Activated T-helper 17 cell treated with anti-CD3 and anti-CD28 coated beads, Interleukin-2, amount 50 U/mL, for 72 hours (primary cell): ENCODE measurements around the gene MAN1A1. TPM values are rescaled to one million over a fixed set of nuclear protein-coding genes. Genes with fewer than 3 reads are reported as not detected.

Source experiments
- ATAC-seq: fragments of 150-1000 bp; cut with Tn5 transposase; replicated peaks from 2 replicates; pipeline ENCODE4 v1.10.0; 2021; ENCODE audit warnings: mild to moderate bottlenecking, moderate library complexity
- H3K27ac Mint-ChIP-seq: one replicate; pipeline ENCODE4 v1.8.0; 2022; ENCODE audit warnings: mixed read lengths
- H3K27me3 Mint-ChIP-seq: one replicate; pipeline ENCODE4 v1.8.0; 2022; ENCODE audit warnings: mixed read lengths
- H3K36me3 Mint-ChIP-seq: one replicate; pipeline ENCODE4 v1.8.0; 2022; ENCODE audit warnings: low read depth, mild to moderate bottlenecking, mixed read lengths
- H3K4me1 Mint-ChIP-seq: one replicate; pipeline ENCODE4 v1.8.0; 2022; ENCODE audit warnings: mixed read lengths
- H3K4me3 Mint-ChIP-seq: one replicate; pipeline ENCODE4 v1.8.0; 2022; ENCODE audit warnings: mild to moderate bottlenecking, mixed read lengths
- H3K9me3 Mint-ChIP-seq: one replicate; pipeline ENCODE4 v1.8.0; 2022; ENCODE audit warnings: mixed read lengths
- total RNA-seq, 2 donors: library from RNA; stranded (reverse); gene quantifications; one replicate each; pipeline ENCODE4 v1.2.3, GENCODE V29; 2022

The MAN1A1 gene
- total RNA-seq, 2 donors from 2014 or later, result 19.1 to 23.6 TPM

DNA sequence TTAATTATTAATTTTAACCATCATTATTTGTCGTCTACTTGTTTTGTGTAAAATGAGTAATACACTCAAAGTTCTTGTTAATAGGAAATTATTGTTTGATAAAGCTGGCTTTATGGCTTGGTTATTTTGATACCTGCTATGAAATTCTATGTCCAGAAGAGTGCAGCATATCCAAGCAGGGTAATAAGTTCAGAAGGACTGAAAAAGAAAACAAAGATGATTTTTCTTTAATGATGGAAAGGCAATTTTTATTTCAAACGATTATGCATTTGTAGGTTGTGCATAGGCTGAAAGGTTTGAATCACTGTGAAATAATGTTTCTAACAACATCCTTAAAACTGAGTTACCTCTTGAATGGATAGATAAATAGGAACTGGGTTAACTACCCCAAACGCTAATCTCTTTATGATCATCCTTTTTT lies 1.4 kb upstream of the MAN1A1 start:
- H3K27me3 Mint-ChIP-seq, result no peaks in the 10 kb centered on the region
- ATAC-seq, result no peak
- H3K9me3 Mint-ChIP-seq, result no peaks in the 10 kb centered on the region
- H3K36me3 Mint-ChIP-seq, result peaks cover 31% of the 10 kb centered on the region
- peak overlapping the region; percentile 89 for H3K4me3 Mint-ChIP-seq
- peaks cover 20% of the 10 kb centered on the region for H3K4me1 Mint-ChIP-seq
- H3K27ac Mint-ChIP-seq, result peak overlapping the region; percentile 94

DNA sequence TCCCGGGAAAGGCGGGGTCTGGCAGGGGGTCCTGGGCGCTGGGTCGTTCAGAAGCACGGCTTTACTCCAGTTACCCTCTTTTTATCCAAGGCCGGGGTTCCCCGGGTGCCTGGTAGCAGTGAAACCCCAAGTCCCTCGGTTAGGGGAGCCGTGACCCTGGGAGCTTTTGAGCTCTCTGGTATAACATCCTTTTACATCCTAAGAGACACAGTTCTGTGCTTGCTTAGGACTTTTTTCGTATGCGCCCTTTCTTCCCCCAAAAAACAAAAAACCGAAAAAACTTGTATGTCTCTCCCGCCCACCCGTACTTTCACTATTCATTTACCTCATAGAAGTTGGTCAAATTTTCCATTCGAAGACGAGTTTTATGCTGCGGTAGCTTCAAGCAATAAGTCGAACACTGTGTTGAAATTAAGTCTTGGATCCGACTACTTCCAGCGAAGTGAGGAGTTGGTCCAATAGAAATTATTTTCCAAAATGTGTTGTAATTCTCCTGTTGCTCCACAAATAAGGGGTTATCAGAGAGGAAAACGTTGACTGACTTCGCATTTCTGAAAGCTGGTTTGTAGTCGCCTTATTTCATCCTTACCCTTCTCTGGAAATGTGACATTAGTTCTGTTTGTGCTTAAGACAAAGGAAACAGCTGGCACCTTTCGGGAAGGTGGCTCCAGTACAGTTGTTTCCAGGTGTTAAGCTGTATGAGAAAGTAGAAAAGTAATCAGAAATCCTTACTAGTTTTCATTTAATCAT lies 816 bp upstream of the MAN1A1 start:
- Mint-ChIP-seq H3K36me3 (peaks cover 37% of the 10 kb centered on the region), H3K27ac (peak overlapping the region; percentile 94), H3K4me1 (peaks cover 22% of the 10 kb centered on the region), H3K27me3 (no peaks in the 10 kb centered on the region), H3K4me3 (peak overlapping the region; percentile 89), H3K9me3 (no peaks in the 10 kb centered on the region)
- peak; percentile 50 for ATAC-seq

DNA sequence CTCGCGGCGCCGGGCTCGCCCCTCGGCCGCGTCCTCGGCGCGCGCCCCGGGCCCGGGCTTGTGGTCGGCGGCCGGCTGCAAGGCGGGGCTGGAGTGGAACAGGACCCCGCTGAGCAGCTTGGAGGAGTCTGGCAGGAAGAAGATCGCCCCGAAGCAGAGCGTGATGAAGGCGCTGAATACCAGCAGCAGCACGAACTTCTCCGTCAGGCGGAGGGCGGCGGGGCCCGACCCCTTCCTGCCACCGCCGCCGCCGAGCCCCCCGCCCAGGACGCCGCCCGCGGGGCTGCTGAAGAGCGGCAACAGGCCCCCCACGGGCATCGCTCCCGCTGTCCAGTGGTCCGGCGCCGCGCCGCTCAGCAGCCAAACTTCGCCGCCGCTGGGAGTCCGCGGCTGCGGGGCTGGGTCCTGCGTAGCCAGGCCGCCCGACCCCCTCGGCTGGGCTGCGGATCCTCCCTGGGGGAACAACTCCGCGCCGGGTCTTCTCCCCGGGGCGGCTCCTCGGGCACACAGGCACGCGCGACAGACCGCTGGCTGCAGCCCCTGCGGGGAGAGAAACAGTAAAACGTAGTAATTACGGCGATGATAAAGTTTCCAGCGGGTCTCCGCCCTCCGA lies 707 bp downstream of the MAN1A1 start:
- Mint-ChIP-seq H3K27ac (peak overlapping the region; percentile 94), H3K4me3 (peak overlapping the region; percentile 89), H3K9me3 (no peaks in the 10 kb centered on the region), H3K36me3 (peaks cover 41% of the 10 kb centered on the region), H3K4me1 (peaks cover 24% of the 10 kb centered on the region), H3K27me3 (no peaks in the 10 kb centered on the region)
- ATAC-seq, result no peak

DNA sequence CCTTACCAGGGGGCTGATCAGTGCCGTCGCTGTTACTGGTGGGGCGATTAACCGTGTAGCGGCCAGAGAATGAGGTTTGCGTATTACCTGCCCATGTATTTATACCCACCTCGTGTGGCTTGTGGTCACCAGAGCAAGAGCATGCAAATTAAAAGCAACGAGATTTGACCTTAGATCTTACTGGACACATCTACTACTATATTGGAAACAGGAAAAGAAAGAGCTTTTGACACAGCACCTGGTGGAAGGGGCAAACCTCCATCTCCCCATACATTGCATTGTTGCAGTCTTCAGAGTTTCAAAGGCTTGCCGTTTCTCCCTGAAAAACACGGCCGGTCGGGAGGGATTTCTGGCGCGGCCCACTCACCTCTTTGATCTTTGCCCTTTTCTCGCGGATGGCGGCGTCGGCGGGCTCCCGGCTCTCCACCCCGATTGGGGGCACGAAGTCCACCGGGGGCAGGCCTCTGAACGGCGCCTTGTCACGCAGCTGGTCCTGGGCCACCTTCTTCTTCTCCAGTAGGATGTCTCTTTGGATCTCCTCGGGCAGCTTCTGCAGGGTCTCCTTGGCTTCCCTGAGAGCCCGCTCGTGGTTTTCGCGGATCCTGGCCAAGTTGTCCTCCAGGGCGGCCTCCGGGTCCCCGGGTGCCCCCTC lies 1.3 kb downstream of the MAN1A1 start:
- Mint-ChIP-seq H3K27ac (peak overlapping the region; percentile 85), H3K4me3 (peak overlapping the region; percentile 89), H3K9me3 (no peaks in the 10 kb centered on the region), H3K4me1 (peaks cover 26% of the 10 kb centered on the region), H3K36me3 (peaks cover 46% of the 10 kb centered on the region), H3K27me3 (no peaks in the 10 kb centered on the region)
- ATAC-seq, result no peak

DNA sequence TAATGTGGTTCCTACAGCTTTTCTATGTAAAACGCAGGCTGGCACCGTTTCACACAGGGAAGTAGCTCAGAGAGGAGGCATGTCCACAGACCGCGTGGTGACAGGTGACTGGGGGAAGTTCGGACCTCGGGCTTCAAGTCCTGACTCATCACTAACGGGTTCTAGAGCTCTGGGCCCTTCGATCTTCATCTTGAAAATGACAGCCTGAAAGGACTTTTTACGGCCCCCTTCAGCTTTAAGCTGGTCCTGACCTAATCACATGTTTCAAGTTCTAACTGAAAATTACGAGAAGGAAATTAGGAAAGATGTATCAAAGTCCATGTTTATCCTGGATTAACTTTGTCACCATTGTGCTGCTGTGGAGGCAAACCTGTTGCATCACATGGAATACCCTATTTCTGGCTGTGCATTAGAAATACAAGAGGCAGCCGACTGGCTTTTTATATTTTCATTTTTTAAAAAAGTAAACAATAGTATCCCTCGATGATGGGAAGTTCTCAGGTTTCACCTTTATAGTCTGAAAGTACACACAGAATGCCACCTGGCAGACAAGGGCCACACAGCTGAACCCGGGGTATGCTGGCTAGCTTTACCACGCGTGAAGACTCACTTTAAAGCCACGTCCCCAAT lies 2.0 kb downstream of the MAN1A1 start:
- H3K27ac Mint-ChIP-seq, result peak overlapping the region; percentile 85
- no peaks in the 10 kb centered on the region for H3K27me3 Mint-ChIP-seq
- H3K9me3 Mint-ChIP-seq, result no peaks in the 10 kb centered on the region
- H3K36me3 Mint-ChIP-seq, result peaks cover 52% of the 10 kb centered on the region
- peak overlapping the region; percentile 89 for H3K4me3 Mint-ChIP-seq
- peaks cover 32% of the 10 kb centered on the region for H3K4me1 Mint-ChIP-seq
- peak; percentile 22 for ATAC-seq

DNA sequence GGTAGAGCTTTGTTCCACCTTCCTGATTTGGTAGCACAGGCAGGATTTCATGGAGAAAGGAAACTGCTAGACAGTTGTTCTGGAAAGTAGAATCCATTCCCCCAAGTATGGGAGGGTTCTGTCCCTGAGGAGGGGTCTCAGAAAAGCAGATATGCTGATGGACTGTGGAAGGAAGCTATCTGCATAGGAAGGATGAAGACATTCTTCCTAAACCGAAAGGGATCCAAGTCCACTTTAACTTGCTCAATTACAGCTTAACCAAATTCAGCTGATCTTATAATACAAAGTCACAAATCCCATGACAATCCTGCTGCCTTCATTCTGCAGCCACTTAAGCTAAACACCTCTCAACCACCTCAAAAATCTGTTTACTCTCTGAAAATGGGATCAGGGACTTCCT lies 2.6 kb downstream of the MAN1A1 start:
- Mint-ChIP-seq H3K27me3 (no peaks in the 10 kb centered on the region), H3K4me3 (peak overlapping the region; percentile 89), H3K27ac (peak overlapping the region; percentile 85), H3K9me3 (no peaks in the 10 kb centered on the region), H3K36me3 (peaks cover 59% of the 10 kb centered on the region), H3K4me1 (peaks cover 37% of the 10 kb centered on the region)
- no peak for ATAC-seq

DNA sequence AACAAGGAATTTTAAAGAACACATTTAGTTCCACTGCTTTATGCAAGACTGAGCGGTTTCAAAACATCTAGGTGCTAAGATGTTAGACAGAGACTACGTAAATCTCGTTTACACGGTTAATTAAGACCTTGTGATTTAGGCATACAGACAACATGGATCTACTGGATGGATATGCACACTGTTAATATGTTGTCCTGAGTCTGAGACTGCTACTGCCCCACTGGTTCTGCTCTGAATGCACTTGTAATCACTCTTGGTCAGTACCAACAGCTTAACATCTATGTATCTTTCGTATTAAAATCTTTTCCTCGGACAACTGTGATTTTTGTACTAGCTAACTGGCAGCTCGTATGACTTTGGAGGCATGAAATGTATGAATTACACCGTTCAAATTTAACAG lies 3.1 kb downstream of the MAN1A1 start:
- Mint-ChIP-seq H3K4me1 (peaks cover 37% of the 10 kb centered on the region), H3K27me3 (no peaks in the 10 kb centered on the region), H3K36me3 (peaks cover 62% of the 10 kb centered on the region), H3K9me3 (no peaks in the 10 kb centered on the region), H3K27ac (peak overlapping the region; percentile 85), H3K4me3 (peak overlapping the region; percentile 89)
- ATAC-seq, result no peak

DNA sequence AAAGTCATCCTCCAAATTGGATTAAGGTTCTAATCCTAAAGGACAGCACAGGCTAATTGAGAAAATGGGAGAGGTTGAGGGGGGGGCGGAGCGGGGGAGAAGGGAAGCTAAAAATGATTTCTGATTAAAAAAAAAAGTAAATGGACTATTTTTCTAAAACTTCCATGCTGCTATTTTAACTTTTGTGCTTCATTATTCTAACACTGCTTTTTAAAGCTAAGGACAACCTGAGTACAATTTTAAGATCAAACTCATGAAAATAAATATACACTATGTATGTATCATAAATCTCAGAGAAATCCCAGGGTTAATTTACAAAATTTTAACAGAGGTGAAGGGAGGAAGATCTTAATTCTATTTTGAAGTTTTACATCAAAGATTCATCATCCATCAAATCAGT lies 4.4 kb downstream of the MAN1A1 start:
- Mint-ChIP-seq H3K36me3 (peaks cover 68% of the 10 kb centered on the region), H3K4me3 (peak overlapping the region; percentile 89)

DNA sequence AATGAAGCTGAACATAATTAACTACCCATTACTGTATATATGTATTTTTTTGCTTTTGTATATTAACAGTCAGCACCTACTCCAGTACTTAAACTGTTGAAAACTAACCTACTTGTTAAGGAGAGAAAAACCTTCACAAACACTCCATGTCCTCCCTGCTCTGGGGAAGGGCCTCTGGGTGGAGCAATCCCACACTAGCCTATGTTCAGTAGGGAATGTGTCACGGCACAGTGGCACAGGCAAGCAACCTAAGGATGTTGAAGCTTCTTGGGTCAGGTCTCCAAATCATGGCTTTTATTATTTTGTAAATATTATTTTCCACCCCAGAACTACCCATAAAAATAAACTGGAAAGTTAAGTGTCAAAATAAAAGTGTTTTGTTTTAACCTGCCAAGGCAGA lies 5.3 kb downstream of the MAN1A1 start:
- Mint-ChIP-seq H3K4me1 (peaks cover 50% of the 10 kb centered on the region), H3K36me3 (peaks cover 69% of the 10 kb centered on the region), H3K27me3 (no peaks in the 10 kb centered on the region), H3K4me3 (peak overlapping the region; percentile 89), H3K27ac (no peak overlapping the region), H3K9me3 (no peaks in the 10 kb centered on the region)
- ATAC-seq, result no peak

More for the DNA sequence above, 4.4 kb downstream of the MAN1A1 start:
- ATAC-seq, result no peak
- H3K9me3 Mint-ChIP-seq, result no peaks in the 10 kb centered on the region
- H3K27ac Mint-ChIP-seq, result peak overlapping the region; percentile 9
- H3K27me3 Mint-ChIP-seq, result no peaks in the 10 kb centered on the region
- H3K4me1 Mint-ChIP-seq, result peaks cover 49% of the 10 kb centered on the region

DNA sequence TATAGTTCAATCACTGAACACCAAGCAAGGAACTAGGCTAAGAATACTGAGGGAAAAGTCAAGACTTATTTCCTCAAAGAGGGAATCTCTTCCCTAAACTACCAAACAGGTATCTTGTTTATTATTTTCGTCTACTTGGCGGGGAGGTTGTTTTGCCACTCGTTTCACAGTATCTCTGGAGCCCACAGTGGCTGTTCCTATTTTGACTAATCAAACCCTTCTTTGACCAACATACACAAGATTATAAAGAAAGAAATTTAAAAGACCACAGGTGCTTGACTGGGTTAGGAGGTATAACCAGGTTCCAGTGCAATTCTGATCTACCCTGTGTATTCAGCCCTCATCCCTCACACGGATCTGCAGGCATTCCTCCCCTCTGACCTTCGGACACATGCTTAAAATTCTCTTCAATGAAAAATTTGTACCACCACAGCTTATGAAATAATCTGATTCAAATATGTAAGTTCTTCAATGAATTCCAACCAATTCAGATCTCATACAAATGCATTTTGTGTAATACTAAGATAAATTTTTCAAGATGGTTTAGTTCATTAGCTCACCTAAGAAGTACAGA lies 5.9 kb downstream of the MAN1A1 start:
- H3K27ac Mint-ChIP-seq, result peak overlapping the region; percentile 37
- no peak for ATAC-seq
- H3K4me1 Mint-ChIP-seq, result peaks cover 55% of the 10 kb centered on the region
- H3K9me3 Mint-ChIP-seq, result no peaks in the 10 kb centered on the region
- H3K27me3 Mint-ChIP-seq, result no peaks in the 10 kb centered on the region
- H3K36me3 Mint-ChIP-seq, result peaks cover 75% of the 10 kb centered on the region
- H3K4me3 Mint-ChIP-seq, result peak overlapping the region; percentile 51

DNA sequence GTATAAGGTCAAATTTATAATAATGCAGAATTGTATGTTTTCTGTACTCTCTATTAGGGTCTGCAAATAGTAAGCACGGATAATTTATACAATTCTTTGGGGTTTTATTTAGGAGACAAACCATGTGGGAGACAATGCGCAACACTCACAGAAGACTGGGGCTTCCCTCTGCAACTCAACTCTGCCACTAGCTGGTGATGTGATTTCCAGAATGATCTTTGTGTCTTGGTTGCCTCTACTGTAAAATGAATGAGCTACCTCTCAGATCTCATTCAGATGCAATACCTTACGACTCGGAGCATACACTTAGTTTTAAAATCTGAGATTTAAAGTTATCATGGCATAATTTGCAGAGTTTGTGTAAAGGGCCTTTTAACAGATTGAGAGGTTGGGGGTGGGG lies 6.4 kb downstream of the MAN1A1 start:
- Mint-ChIP-seq H3K27ac (peak overlapping the region; percentile 37), H3K27me3 (no peaks in the 10 kb centered on the region), H3K9me3 (no peaks in the 10 kb centered on the region), H3K4me3 (peak overlapping the region; percentile 51), H3K4me1 (peaks cover 59% of the 10 kb centered on the region), H3K36me3 (peaks cover 76% of the 10 kb centered on the region)
- ATAC-seq, result peak; percentile 42

DNA sequence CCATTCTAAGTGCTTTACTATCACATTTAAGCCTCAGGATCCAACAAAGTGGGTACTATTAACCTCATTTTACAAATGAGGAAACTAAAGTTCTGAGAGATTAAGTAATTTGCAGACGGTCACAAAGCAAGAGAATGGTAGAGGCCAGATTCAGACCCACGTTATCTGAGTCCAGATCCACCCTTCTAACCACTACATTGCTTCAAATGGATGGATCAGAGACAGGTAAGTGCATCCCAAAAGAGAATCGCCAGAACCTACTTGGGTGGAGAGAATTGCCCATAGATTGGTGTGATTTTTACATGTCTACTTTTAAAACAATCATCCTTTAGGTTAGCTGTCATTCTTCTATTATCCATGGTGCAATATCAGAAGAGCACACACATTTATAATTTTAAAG lies 7.1 kb downstream of the MAN1A1 start:
- H3K27me3 Mint-ChIP-seq, result no peaks in the 10 kb centered on the region
- peak overlapping the region; percentile 38 for H3K27ac Mint-ChIP-seq
- H3K4me1 Mint-ChIP-seq, result peaks cover 60% of the 10 kb centered on the region
- H3K36me3 Mint-ChIP-seq, result peaks cover 69% of the 10 kb centered on the region
- ATAC-seq, result no peak
- peak overlapping the region; percentile 51 for H3K4me3 Mint-ChIP-seq
- no peaks in the 10 kb centered on the region for H3K9me3 Mint-ChIP-seq

DNA sequence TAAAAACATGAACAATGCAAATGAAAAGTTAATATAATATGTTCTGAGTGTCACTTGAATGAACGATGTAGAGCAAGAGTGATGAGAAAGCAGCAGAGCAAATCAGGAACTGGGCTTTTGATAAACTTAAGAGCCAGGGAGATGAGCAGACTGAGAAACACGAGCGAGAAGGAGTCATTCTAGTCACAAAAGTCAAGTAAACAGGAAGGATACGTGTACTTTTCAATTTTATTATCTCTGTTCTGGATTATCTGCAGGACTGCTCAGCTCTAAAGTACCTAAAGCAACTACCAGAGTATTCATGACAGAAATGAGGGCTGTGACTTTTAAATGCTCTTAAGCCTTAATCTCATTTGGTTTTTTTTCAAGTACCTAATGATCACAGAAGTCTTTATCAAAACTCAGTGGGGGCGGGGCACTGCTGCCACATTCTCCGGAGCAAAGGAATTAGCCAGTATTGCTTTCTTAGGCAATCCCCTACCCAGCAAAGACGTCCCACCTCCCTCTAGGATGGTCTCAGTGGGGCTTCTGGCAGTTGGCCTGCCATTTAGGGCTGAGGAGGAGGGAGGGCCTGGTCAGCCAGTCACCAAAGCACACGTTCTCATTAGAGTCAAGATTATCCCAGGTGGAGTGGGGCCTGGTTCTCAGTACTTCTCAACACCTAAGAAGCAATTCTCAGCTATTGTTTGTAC lies 8.6 kb downstream of the MAN1A1 start:
- peak overlapping the region; percentile 35 for H3K4me3 Mint-ChIP-seq
- H3K4me1 Mint-ChIP-seq, result peaks cover 54% of the 10 kb centered on the region
- no peaks in the 10 kb centered on the region for H3K27me3 Mint-ChIP-seq
- ATAC-seq, result peak; percentile 70
- no peaks in the 10 kb centered on the region for H3K9me3 Mint-ChIP-seq
- H3K36me3 Mint-ChIP-seq, result peaks cover 60% of the 10 kb centered on the region
- peak overlapping the region; percentile 59 for H3K27ac Mint-ChIP-seq
